HL-60/S4 treated with retinoic acid at 250 ng/mL for 4 days and 3 days (cell line): Measurements from ENCODE around the gene E2F1.

Source experiments
- in situ Hi-C: fragments of 300-500 bp; cut with MboI; formaldehyde crosslinking; loops from 2 replicates; pipeline ENCODE4 v1.7.0; 2022; ENCODE audit warnings: low sequenced_read_pairs

The E2F1 gene

GRCh38 chr20:33686100-33686983 lies at the start of gene E2F1:
TSS of gene E2F1 (minus strand) at chr20:33686385. CDS start at chr20:33686264, 121 bp downstream.
- in situ Hi-C loops: no loop called here

- in situ Hi-C loops: no loop called here
Measured at GRCh38 chr20:33733654-33734576, 47.7 kb upstream of the E2F1 start.

- in situ Hi-C loops: no loop called here
Measured at GRCh38 chr20:33732166-33732970, 46.2 kb upstream of the E2F1 start.

- in situ Hi-C loops: no loop called here
Measured at GRCh38 chr20:33731693-33732165, 45.5 kb upstream of the E2F1 start, which contains the start of gene ZNF341. TSS of gene ZNF341 (plus strand) at chr20:33731996. CDS start at chr20:33732022, 26 bp downstream.

GRCh38 chr20:33730946-33731692 lies 44.9 kb upstream of the E2F1 start:
- in situ Hi-C loops: no loop called here

GRCh38 chr20:33729101-33729500 lies 42.9 kb upstream of the E2F1 start:
- in situ Hi-C loops: no loop called here

GRCh38 chr20:33728463-33728862 lies 42.3 kb upstream of the E2F1 start:
- in situ Hi-C loops: no loop called here

GRCh38 chr20:33727806-33728205 lies 41.6 kb upstream of the E2F1 start:
- in situ Hi-C loops: no loop called here

GRCh38 chr20:33727115-33727479 lies 40.9 kb upstream of the E2F1 start:
- in situ Hi-C loops: no loop called here

- in situ Hi-C loops: no loop called here
Measured at GRCh38 chr20:33725607-33726264, 39.6 kb upstream of the E2F1 start.

- in situ Hi-C loops: no loop called here
Measured at GRCh38 chr20:33724439-33725094, 38.4 kb upstream of the E2F1 start.

GRCh38 chr20:33721391-33722140 lies 35.4 kb upstream of the E2F1 start:
- in situ Hi-C loops: no loop called here

GRCh38 chr20:33719989-33720709 lies 34.0 kb upstream of the E2F1 start, which contains the start of gene PXMP4:
TSS of gene PXMP4 (minus strand) at chr20:33720310. CDS start at chr20:33720207, 103 bp downstream.
- in situ Hi-C loops: no loop called here

GRCh38 chr20:33719277-33719988 lies 33.2 kb upstream of the E2F1 start:
- in situ Hi-C loops: no loop called here

GRCh38 chr20:33716498-33716897 lies 30.3 kb upstream of the E2F1 start:
- in situ Hi-C loops: no loop called here

- in situ Hi-C loops: no loop called here
Measured at GRCh38 chr20:33713865-33714367, 27.7 kb upstream of the E2F1 start.

GRCh38 chr20:33711446-33711738 lies 25.2 kb upstream of the E2F1 start:
- in situ Hi-C loops: no loop called here
